Endothelial cell (in vitro differentiated cells): ENCODE measurements around the gene USP31. TPM values are rescaled to one million over a fixed set of nuclear protein-coding genes. Genes with fewer than 3 reads are reported as not detected.

Experiments
- DNase-seq: peaks from one replicate; pipeline ENCODE4 v3.0.0; 2021; ENCODE audit warnings: low spot score
- H3K27ac Mint-ChIP-seq: one replicate; pipeline ENCODE4 v1.8.0; 2021; ENCODE audit warnings: mixed read lengths, inconsistent platforms; ENCODE audit not compliant: unreplicated experiment
- H3K27me3 Mint-ChIP-seq: one replicate; pipeline ENCODE4 v1.8.0; 2021; ENCODE audit warnings: mild to moderate bottlenecking, moderate library complexity, mixed read lengths, inconsistent platforms; ENCODE audit not compliant: unreplicated experiment
- H3K36me3 Mint-ChIP-seq: one replicate; pipeline ENCODE4 v1.8.0; 2021; ENCODE audit warnings: mild to moderate bottlenecking, low read depth, mixed read lengths, inconsistent platforms; ENCODE audit not compliant: unreplicated experiment
- H3K4me1 Mint-ChIP-seq: one replicate; pipeline ENCODE4 v1.8.0; 2021; ENCODE audit warnings: mild to moderate bottlenecking, mixed read lengths, inconsistent platforms; ENCODE audit not compliant: unreplicated experiment
- H3K4me3 Mint-ChIP-seq: one replicate; pipeline ENCODE4 v1.8.0; 2021; ENCODE audit warnings: mild to moderate bottlenecking, mixed read lengths, inconsistent platforms; ENCODE audit not compliant: unreplicated experiment
- H3K9me3 Mint-ChIP-seq: one replicate; pipeline ENCODE4 v1.8.0; 2021; ENCODE audit warnings: mixed read lengths, inconsistent platforms; ENCODE audit not compliant: unreplicated experiment
- CTCF ChIP-seq: fragments of 200-600 bp; sonication (generic); IDR thresholded peaks from one replicate; pipeline ENCODE4 v1.5.0; 2021; ENCODE audit warnings: antibody characterized with exemption; ENCODE audit not compliant: unreplicated experiment
- total RNA-seq: library from RNA; stranded (reverse); fragmentation: NEBNext Ultra II Directional; extraction: Animal tissue kit (Norgen Biotek cat#: 25700); gene quantifications from one replicate; pipeline ENCODE4 v1.2.1, GENCODE V29; 2021; ENCODE audit not compliant: unreplicated experiment

Gene USP31
- total RNA-seq, 1 donor from 2014 or later: 32.0 TPM

DNA sequence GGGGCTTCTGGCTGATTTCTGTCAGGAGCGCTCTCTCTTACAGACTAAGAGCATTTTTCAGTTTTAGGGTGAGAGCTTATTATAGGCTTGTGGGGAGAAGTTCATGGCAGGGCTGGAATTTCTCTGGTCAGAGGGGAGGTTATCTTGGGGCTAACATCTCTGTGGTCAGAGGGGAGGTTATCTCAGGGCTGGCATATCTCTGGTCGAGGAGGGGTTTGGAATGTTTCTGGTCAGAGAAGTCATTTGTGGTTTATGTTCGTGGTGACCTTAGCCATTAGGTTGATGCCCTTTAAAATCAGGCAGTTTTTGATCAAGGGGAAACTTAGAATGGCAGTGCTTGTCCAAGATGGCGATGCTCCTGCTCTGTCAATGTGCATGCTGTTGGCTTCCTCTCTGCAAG lies 10.8 kb upstream of the USP31 start:
- Mint-ChIP-seq H3K9me3 (no peaks in the 10 kb centered on the region), H3K4me3 (no peak overlapping the region), H3K36me3 (no peaks in the 10 kb centered on the region), H3K4me1 (peaks cover 6% of the 10 kb centered on the region), H3K27me3 (no peaks in the 10 kb centered on the region), H3K27ac (no peak overlapping the region)
- TF ChIP-seq CTCF: no peak
- no peak for DNase-seq

DNA sequence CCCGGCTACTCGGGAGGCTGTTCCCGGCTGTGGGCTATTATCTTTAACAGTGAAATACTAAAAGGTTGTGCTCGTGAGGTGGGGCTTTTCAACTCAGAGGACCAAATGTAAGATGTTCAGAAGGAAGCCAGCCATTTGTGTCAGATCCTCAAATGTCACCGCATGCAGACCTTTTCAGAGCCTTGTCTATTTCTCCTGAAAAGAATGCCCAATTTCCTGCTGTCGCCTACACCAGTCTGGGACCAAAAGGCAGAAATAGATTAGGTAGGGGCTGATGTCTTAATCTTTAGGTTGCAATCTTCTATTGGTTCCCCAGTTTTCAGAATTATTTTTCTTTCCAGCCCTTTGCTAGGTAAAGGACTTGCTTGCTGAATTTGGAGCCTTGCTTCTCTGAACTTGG lies 8.9 kb upstream of the USP31 start:
- no peak for DNase-seq
- Mint-ChIP-seq H3K27ac (no peak overlapping the region), H3K4me3 (no peak overlapping the region), H3K36me3 (no peaks in the 10 kb centered on the region), H3K9me3 (no peaks in the 10 kb centered on the region), H3K4me1 (peaks cover 6% of the 10 kb centered on the region), H3K27me3 (no peaks in the 10 kb centered on the region)
- TF ChIP-seq CTCF: no peak

GRCh38 chr16:23156946-23157460 lies 7.8 kb upstream of the USP31 start:
- Mint-ChIP-seq H3K4me3 (no peak overlapping the region), H3K27me3 (no peaks in the 10 kb centered on the region), H3K4me1 (peaks cover 6% of the 10 kb centered on the region), H3K36me3 (no peaks in the 10 kb centered on the region), H3K27ac (no peak overlapping the region), H3K9me3 (no peaks in the 10 kb centered on the region)
- no peak for TF ChIP-seq CTCF
- no peak for DNase-seq

DNA sequence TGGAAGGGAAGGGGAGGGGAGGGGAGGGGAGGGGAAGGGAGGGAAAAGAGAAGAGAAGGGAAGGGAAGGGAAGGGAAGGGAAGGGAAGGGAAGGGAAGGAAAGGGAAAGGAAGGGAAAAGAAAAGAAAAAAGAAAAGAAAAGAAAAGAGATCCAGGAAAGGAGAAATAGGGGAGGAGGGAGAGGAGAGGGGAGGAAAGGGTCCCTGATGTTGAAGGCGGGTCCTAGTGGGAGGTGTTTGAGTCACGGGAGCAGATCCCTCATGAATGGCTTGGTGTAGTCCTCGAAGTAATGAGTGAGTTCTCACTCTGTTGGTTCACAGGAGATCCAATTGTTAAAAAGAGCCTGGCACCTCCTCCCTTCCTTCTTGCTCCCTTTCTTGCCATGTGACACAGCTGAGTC lies 6.9 kb upstream of the USP31 start:
- Mint-ChIP-seq H3K9me3 (no peaks in the 10 kb centered on the region), H3K27ac (no peak overlapping the region), H3K36me3 (no peaks in the 10 kb centered on the region), H3K27me3 (no peaks in the 10 kb centered on the region), H3K4me3 (no peak overlapping the region), H3K4me1 (peaks cover 6% of the 10 kb centered on the region)
- no peak for TF ChIP-seq CTCF
- no peak for DNase-seq

- H3K27me3 Mint-ChIP-seq: peaks cover 2% of the 10 kb centered on the region
- DNase-seq: peak; percentile 25
- H3K36me3 Mint-ChIP-seq: no peaks in the 10 kb centered on the region
- H3K4me1 Mint-ChIP-seq: peaks cover 6% of the 10 kb centered on the region
- H3K27ac Mint-ChIP-seq: no peak overlapping the region
- no peaks in the 10 kb centered on the region for H3K9me3 Mint-ChIP-seq
- no peak overlapping the region for H3K4me3 Mint-ChIP-seq
- no peak for TF ChIP-seq CTCF
These were observed 6.3 kb upstream of the USP31 start for GRCh38 chr16:23155445-23156049.
